ENCODE measurements around the gene LRRC45. TPM values are rescaled to one million over a fixed set of nuclear protein-coding genes. Genes with fewer than 3 reads are reported as not detected.
A peak's percentile ranks its signal among the peaks of the same experiment; 100 is the strongest.

Gene LRRC45
- total RNA-seq, 1 donor = 13.4 TPM

DNA sequence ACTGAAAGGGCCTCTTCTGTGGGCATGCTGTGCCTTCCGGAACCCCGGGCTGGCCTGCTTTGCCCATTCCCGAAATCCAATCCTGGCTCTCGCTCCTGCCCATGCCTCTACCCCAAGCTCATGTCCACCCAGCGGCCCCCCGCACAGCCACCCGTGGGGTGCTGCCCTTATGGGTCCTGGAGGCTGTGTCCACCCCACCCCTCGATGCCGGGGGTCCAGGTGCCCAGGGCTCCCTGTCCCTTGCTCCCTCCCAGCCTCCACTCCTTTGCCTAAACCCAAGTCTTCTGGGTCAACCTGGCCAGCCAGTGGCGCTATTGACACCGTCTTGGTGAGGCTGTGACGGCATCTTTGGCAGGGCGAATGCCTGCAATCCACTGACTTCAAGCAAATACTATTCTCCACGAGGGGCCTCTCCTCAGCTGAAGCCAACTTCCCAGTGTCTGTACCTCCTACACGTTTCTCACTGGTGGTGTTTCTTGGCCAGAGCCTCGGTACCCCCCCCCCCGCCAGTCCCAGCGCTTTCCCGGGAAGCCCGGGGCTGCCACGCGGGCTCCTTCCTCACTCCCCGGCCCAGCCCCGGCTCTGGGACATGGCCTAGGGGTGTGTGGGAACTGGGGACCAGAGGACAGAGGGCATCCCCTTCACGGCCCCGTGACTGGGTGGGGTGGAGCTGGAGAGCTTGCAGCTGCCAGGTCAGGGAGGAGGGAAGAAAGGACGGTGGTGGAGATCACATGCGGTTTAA, 54.7 kb downstream of the LRRC45 start:
- TF ChIP-seq, protein P1, sequence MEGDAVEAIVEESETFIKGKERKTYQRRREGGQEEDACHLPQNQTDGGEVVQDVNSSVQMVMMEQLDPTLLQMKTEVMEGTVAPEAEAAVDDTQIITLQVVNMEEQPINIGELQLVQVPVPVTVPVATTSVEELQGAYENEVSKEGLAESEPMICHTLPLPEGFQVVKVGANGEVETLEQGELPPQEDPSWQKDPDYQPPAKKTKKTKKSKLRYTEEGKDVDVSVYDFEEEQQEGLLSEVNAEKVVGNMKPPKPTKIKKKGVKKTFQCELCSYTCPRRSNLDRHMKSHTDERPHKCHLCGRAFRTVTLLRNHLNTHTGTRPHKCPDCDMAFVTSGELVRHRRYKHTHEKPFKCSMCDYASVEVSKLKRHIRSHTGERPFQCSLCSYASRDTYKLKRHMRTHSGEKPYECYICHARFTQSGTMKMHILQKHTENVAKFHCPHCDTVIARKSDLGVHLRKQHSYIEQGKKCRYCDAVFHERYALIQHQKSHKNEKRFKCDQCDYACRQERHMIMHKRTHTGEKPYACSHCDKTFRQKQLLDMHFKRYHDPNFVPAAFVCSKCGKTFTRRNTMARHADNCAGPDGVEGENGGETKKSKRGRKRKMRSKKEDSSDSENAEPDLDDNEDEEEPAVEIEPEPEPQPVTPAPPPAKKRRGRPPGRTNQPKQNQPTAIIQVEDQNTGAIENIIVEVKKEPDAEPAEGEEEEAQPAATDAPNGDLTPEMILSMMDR (IDR thresholded peaks at IDR 0.05; ENCODE audit: insufficient read depth, low read depth, low read length) = no peak
- peak; percentile 32 for DNase-seq (ENCODE audit: low read depth)
- H3K4me3 ChIP-seq (ENCODE audit: low read depth, low read length) = no peak overlapping the region

DNA sequence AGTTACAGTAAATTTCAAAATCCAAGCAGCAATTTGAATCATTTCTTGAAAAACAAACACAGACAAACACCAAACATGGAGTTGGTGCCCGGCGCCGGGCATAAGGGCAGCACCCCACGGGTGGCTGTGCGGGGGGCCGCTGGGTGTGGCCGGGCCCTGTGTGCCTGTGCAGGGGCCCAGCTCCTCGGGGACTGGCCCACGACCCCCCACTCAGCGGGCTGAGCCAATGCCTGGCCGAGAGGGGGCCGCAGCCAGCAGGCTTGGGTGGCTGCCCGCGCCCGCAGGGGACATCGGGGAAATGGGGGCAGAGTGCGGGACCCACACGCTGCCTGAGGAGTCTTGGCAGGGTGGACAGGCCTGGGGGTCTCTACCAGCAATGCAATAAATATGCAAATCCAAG, 55.3 kb downstream of the LRRC45 start:
- TF ChIP-seq, protein P1 (IDR thresholded peaks at IDR 0.05; ENCODE audit: insufficient read depth, low read depth, low read length) = no peak
- no peak overlapping the region for H3K4me3 ChIP-seq (ENCODE audit: low read depth, low read length)
- no peak for DNase-seq (ENCODE audit: low read depth)

DNA sequence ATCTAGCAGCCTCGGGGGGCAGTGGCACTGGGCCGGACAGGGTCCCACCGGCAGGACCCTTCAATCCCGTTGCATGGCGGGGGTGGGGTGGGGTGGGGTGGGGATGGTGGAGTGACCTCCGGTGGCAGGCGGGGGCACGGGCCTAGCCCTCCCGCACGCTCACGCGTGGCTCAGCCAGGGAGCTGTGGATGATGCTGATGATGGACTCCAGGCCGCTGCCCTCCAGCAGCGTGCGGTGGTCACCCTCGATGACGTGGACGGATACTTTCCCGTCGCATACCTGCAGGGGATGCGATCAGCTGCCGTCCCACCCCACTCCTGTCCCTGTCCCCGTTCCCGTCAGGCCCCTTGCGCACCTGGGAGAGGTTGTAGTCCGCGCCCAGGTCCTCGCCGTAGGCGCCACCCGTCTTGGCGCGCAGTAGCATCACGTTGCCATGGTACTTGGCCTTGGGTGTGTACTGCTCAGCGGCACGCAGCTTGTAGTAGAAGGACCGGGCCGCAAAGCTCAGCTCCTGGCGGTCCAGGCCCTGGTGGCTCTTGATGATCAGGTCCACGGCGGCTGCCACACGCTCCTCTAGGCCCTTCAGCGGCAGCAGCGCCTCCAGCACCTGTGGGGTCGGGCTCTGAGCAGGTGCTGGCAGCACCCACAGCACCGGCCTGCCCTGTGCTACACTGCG, 56.0 kb downstream of the LRRC45 start:
- no peak for DNase-seq (ENCODE audit: low read depth)
- H3K4me3 ChIP-seq (ENCODE audit: low read depth, low read length) = no peak overlapping the region
- TF ChIP-seq, protein P1 (IDR thresholded peaks at IDR 0.05; ENCODE audit: insufficient read depth, low read depth, low read length) = no peak

DNA sequence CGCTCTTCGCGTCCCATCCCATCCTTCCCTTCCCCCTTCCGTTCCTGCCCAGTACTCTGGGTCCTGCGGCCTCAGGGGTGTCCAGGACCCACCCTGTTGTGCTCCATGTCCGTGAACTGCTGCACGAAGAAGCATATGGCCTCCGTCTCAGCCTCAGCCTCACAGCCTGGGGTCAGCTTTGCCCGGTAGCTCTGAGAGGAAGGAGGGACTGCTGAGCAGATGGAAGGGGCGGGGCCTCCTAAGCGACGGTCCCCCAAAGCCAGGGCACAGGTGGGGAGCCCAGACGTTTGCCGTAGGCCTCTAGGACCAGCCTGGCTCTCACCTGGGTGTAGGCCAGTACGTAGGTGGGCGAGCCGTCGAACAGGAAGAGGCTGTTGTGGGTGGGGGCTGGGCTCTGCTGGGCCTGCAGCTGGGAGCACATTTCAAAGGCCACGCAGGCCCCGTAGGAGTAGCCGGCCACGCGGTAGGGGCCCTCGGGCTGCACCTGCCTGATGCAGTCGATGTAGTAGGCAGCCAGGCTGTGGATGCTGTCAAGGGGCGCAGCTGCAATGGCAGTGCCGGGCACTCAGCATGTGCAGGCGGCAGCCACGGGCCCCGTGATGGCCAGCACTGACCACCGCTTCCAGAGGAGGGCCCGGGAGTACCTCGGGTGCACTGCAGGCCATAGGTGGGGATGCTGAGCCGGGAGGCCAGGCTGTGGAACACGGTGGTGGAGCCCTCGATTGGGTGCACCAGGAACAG, 57.1 kb downstream of the LRRC45 start:
- no peak overlapping the region for H3K4me3 ChIP-seq (ENCODE audit: low read depth, low read length)
- no peak for DNase-seq (ENCODE audit: low read depth)
- TF ChIP-seq, protein P1 (IDR thresholded peaks at IDR 0.05; ENCODE audit: insufficient read depth, low read depth, low read length) = no peak

Other genes starting within 250 kb of the LRRC45 start
- not detected in 2 replicates for gene GCGR, start 219.2 kb upstream of the LRRC45 start, total RNA-seq
- gene MCRIP1, start 190.0 kb upstream of the LRRC45 start, total RNA-seq = 55.7 and 96.6 TPM in 2 replicates
- gene PPP1R27, start 188.3 kb upstream of the LRRC45 start, total RNA-seq = not detected in 2 replicates
- 735 and 809 TPM in 2 replicates for gene P4HB, start 162.8 kb upstream of the LRRC45 start, total RNA-seq
- 106 and 181 TPM in 2 replicates for gene ARHGDIA, start 152.0 kb upstream of the LRRC45 start, total RNA-seq
- gene ALYREF, start 131.7 kb upstream of the LRRC45 start, total RNA-seq = 120 and 134 TPM in 2 replicates
- 101 and 150 TPM in 2 replicates for gene ANAPC11, start 131.6 kb upstream of the LRRC45 start, total RNA-seq
- 0.43 and 0.64 TPM in 2 replicates for gene NPB, start 121.1 kb upstream of the LRRC45 start, total RNA-seq
- 70.8 and 73.1 TPM in 2 replicates for gene PCYT2, start 111.9 kb upstream of the LRRC45 start, total RNA-seq
- gene SIRT7, start 105.1 kb upstream of the LRRC45 start, total RNA-seq = 14.7 and 18.0 TPM in 2 replicates
- 20.0 and 23.3 TPM in 2 replicates for gene MAFG, start 95.6 kb upstream of the LRRC45 start, total RNA-seq
- gene PYCR1, start 86.0 kb upstream of the LRRC45 start, total RNA-seq = 101 and 127 TPM in 2 replicates
- gene MYADML2, start 76.1 kb upstream of the LRRC45 start, total RNA-seq = not detected in 2 replicates
- under 0.01 TPM in 1 of 2 replicates, not detected in the other for gene NOTUM, start 62.1 kb upstream of the LRRC45 start, total RNA-seq
- gene ASPSCR1, start 45.7 kb upstream of the LRRC45 start, total RNA-seq = 28.5 and 38.7 TPM in 2 replicates
- gene CENPX, start 427 bp upstream of the LRRC45 start, total RNA-seq = 30.7 and 33.2 TPM in 2 replicates
- gene RAC3, start 8.4 kb downstream of the LRRC45 start, total RNA-seq = 6.4 and 9.1 TPM in 2 replicates
- gene DCXR, start 14.4 kb downstream of the LRRC45 start, total RNA-seq = 40.6 and 51.9 TPM in 2 replicates
- 39.6 and 47.5 TPM in 2 replicates for gene RFNG, start 28.5 kb downstream of the LRRC45 start, total RNA-seq
- gene GPS1, start 28.6 kb downstream of the LRRC45 start, total RNA-seq = 104 and 109 TPM in 2 replicates
- gene DUS1L, start 42.5 kb downstream of the LRRC45 start, total RNA-seq = 56.1 and 64.4 TPM in 2 replicates
- gene FASN, start 74.9 kb downstream of the LRRC45 start, total RNA-seq = 274 and 280 TPM in 2 replicates
- 19.9 and 20.6 TPM in 2 replicates for gene CCDC57, start 189.5 kb downstream of the LRRC45 start, total RNA-seq
- 131 and 174 TPM in 2 replicates for gene SLC16A3, start 205.7 kb downstream of the LRRC45 start, total RNA-seq